Colonic mucosa (tissue), 4 donors: ENCODE results near the gene MACROH2A1. TPM values are rescaled to one million over a fixed set of nuclear protein-coding genes. Genes with fewer than 3 reads are reported as not detected.

ENCODE experiments used
- DNase-seq: peaks from one replicate; pipeline ENCODE4 v3.0.0-alpha.2; 2020
- H3K27ac ChIP-seq: fragments of 200-600 bp; one replicate; pipeline ENCODE4 v1.8.0; 2021
- H3K27me3 ChIP-seq: fragments of 200-600 bp; one replicate; pipeline ENCODE4 v1.8.0; 2021
- H3K36me3 ChIP-seq: fragments of 200-600 bp; one replicate; pipeline ENCODE4 v1.8.0; 2021
- H3K4me1 ChIP-seq: fragments of 200-600 bp; one replicate; pipeline ENCODE4 v1.8.0; 2021; ENCODE audit warnings: mild to moderate bottlenecking
- H3K4me3 ChIP-seq: fragments of 200-600 bp; one replicate; pipeline ENCODE4 v1.8.0; 2021
- H3K9ac ChIP-seq, 2 donors: one replicate each; pipeline ENCODE4 v1.7.0; 2013; ENCODE audit warnings: control low read depth in 2 of 2, low read depth in 2 of 2, low read length in 2 of 2
- H3K9me3 ChIP-seq: fragments of 200-600 bp; one replicate; pipeline ENCODE4 v1.8.0; 2021
- CTCF ChIP-seq: fragments of 200-600 bp; IDR thresholded peaks from one replicate; pipeline ENCODE4 v1.8.0; 2022; ENCODE audit warnings: antibody characterized with exemption, mild to moderate bottlenecking
- intact Hi-C: fragments of 100-400 bp; cut with DNase I; formaldehyde crosslinking; loops from one replicate; pipeline ENCODE4 v1.14.1; 2022
- total RNA-seq, 2 donors: library from RNA; stranded (reverse); fragmentation: NEBNext Ultra II Directional in 1 of 2; extraction: Animal tissue kit (Norgen Biotek cat#: 25700) in 1 of 2; gene quantifications; one replicate each; pipeline ENCODE4 v1.2.1, GENCODE V29; 2021
- donor health status: healthy.
- donor health status: DM: no; HTN: no; CAD: no.
- donor health status: DM: no; HTN: no; CAD: no.

Gene MACROH2A1
- total RNA-seq, 2 donors from 2014 or later = 191 to 323 TPM

DNA sequence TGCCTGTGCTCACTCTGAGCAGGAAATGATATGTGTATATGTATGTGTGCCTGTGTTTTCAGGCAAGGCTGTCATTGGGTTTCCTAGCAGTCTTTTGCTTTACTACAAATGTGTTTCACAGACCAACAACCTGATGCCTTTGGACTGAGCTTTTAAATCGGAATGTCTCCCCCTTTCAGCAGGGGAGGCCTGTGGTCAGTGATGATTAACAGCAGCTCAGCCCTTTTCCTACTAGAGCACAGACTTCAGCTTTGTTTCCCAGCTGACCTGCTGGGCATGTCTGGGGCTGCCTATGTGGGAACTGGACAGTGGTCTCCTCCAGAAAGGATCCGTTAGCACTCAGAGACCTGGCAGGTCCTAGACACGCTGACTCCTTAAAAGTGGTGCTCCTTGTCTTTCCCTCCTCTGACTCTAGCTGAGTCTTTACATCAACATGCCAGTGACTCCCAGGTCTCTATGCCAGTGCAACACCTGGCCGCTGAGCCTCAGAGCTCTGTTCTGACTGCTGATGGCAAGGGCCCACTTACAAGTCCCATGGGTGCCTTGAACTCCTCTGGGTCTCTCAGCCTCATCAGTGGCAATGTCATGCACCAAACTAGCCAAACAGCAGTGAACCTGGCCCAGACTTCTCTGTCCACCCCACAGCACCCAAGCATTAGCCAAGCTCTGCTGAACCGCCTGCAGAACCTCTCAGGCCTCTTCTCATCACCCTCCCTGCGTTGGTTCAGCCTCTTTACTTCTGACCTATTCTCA lies 7.7 kb downstream of the MACROH2A1 start:
- Histone ChIP-seq H3K4me3 (no peak overlapping the region), H3K9ac (no peak overlapping the region), H3K9me3 (no peaks in the 10 kb centered on the region), H3K4me1 (peaks cover 12% of the 10 kb centered on the region), H3K27ac (no peak overlapping the region), H3K36me3 (no peaks in the 10 kb centered on the region), H3K27me3 (no peaks in the 10 kb centered on the region)
- intact Hi-C loops = no loop called here
- no peak for DNase-seq
- TF ChIP-seq CTCF = no peak

DNA sequence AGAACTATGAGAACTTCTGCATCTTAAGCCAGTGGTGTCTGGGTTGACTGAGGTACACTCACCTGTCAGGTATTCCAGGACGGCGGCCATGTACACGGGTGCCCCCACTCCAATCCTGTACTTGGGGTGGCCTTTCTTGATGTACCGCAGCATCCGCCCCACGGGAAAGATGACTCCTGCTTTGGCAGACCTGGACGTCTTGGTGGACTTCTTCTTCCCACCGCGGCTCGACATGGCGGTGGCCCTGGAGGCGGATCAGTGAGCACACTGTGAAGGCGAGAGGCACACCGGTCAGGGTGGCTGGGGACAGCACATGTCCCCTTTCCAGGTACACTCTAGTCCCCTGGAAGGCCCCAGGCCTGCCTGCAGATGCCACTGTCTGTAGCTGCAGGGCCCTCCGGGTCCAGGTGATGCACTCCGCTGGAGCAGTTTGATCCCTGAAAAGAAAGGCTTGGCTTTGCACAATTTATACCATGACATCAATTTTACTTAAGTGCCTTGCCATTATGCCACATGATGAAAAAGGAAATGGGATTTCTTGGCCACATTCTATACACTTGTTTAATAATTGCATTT lies 10.1 kb downstream of the MACROH2A1 start:
- Histone ChIP-seq H3K36me3 (peaks cover 12% of the 10 kb centered on the region), H3K27ac (no peak overlapping the region), H3K4me1 (peaks cover 5% of the 10 kb centered on the region), H3K4me3 (no peak overlapping the region), H3K9me3 (no peaks in the 10 kb centered on the region), H3K27me3 (no peaks in the 10 kb centered on the region), H3K9ac (no peak overlapping the region)
- DNase-seq = no peak
- intact Hi-C loops = no loop called here
- no peak for TF ChIP-seq CTCF

GRCh38 chr5:135387629-135387960 lies 11.4 kb downstream of the MACROH2A1 start:
- Histone ChIP-seq H3K27me3 (no peaks in the 10 kb centered on the region), H3K4me1 (peaks cover 4% of the 10 kb centered on the region), H3K36me3 (peaks cover 12% of the 10 kb centered on the region), H3K27ac (peak overlapping the region; percentile 80), H3K4me3 (no peak overlapping the region), H3K9ac (peak overlapping the region in 1 of 2 donors; percentile 62), H3K9me3 (no peaks in the 10 kb centered on the region)
- no peak for TF ChIP-seq CTCF
- DNase-seq = no peak
- intact Hi-C loops = no loop called here

GRCh38 chr5:135386886-135387628 lies 12.0 kb downstream of the MACROH2A1 start:
- peaks cover 4% of the 10 kb centered on the region for H3K4me1 ChIP-seq
- peak; percentile 82 for DNase-seq
- no peak for TF ChIP-seq CTCF
- intact Hi-C loops = no loop called here
- H3K27ac ChIP-seq = peak overlapping the region; percentile 80
- peak overlapping the region in 1 of 2 donors; percentile 62 for H3K9ac ChIP-seq
- H3K4me3 ChIP-seq = no peak overlapping the region
- H3K36me3 ChIP-seq = peaks cover 12% of the 10 kb centered on the region
- no peaks in the 10 kb centered on the region for H3K9me3 ChIP-seq
- no peaks in the 10 kb centered on the region for H3K27me3 ChIP-seq

GRCh38 chr5:135386096-135386495 lies 12.9 kb downstream of the MACROH2A1 start:
- Histone ChIP-seq H3K4me1 (peaks cover 4% of the 10 kb centered on the region), H3K27me3 (no peaks in the 10 kb centered on the region), H3K4me3 (no peak overlapping the region), H3K9me3 (no peaks in the 10 kb centered on the region), H3K27ac (peak overlapping the region; percentile 80), H3K9ac (no peak overlapping the region), H3K36me3 (peaks cover 12% of the 10 kb centered on the region)
- no peak for DNase-seq
- intact Hi-C loops = no loop called here
- TF ChIP-seq CTCF = no peak
